ENCODE results near the gene AIG1.
"Not testable (repeated sequence)": the region's sequence is repeated elsewhere in the genome, so short reads cannot be mapped to it uniquely, and the experiment has no call there.

AIG1 gene

DNA sequence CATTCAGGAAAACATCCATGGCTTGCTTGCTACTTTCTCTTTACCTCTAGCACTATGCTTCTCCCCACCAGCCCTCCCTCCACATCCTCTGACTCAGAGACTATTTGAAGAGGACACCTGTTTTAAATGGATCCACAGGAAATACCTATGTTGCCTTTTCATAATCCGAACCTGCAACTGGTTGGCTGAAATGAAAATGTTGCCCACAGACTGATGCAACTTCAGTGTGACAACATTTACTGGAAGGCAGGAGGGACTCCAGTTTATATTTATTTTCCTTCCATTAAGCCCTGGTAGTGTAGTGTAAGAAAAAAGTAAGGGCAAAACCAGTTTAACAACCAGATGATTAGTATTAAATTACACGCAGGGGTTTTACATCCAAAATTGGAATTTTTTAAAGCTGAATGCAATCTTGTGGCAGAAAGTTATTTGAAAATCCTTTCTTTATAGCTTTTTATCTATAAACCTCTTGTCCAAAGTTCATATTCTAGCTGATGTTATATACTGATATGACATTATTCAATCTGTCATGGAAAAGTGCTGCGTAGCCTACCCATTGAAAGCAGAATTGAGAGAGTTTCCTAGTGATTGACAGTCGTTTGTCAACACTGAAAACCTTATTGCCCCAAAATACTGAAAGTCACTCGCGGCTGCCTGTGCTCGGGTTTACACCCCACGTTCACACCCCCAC, 881 bp upstream of the AIG1 start:
- peak; percentile 73 for DNase-seq

DNA sequence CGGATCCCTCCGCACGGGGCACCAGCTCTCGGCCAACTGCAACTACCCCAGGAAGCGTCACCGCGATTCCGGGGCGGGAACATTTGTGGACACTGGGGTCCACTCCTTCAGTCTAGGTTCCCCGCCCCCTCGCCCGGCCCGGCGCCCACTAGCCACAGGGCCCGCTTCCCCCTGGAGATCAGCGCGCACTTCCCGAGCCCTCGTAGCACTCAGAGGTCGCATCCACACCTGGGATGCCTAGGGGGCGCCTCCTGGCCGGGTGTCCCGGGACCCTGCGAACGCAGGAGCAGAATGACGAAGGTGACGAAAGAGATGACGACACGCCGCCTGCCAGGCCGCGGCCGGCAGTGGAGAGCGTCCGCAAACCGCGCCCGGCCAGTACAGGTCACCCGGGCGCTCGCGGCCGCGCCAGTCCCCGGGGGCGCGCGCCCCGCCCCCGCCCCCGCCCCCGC, 309 bp upstream of the AIG1 start:
- peak; percentile 77 for DNase-seq

DNA sequence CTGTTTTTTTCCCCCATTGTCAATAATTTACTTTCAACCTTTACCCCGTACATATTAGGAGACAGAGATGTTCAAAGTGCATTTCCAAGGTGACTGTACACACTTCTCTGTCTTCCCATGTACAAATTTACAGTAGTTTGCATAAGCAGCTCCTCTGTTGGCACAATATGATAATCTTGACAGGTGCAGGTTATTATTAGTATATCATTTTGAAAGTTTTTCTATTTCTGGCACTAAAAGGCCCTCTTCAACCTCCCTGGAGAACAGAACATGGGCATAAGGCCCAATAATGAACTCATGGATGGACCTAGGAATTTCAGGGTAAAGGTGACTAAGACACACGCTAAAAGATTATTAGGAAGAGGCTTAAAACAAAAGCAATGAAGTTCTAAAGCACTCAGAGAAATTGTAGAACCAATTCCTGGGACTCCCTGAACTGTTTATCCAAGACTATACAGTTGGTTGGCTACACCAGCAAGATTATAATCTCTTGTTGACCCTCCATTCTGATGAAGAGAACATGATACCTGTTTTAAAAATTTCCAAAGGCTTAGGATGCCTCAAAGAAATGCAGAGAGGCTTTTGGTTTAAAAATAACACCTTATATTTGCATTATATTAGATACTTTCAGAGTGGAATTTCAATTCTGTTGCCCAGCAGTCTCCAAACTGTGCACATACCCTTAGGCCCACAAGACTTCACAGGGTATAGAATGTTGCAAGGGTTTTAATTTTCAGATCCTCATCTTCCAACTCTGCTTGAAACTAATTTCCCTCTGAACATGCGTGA, 1.1 kb downstream of the AIG1 start:
- no peak for DNase-seq

DNA sequence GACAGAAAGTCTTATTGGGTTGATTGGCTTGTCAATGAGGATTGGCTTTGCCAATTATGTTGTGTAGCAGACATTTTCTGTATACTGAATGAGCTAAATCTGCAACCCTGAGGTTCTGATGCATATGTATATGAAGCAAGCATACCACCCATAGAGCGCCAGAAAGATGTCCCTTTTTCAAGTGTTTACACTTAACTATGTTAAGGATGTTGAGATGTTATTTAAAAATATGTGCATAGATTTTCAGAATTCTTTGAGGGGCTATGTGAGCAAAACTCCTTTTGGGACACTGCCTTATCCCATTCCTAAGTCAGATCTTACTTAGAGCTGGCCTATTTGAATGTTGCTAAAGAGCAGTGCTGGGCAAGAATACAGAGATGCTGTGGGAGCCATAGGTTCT, 1.9 kb downstream of the AIG1 start:
- DNase-seq = no peak

DNA sequence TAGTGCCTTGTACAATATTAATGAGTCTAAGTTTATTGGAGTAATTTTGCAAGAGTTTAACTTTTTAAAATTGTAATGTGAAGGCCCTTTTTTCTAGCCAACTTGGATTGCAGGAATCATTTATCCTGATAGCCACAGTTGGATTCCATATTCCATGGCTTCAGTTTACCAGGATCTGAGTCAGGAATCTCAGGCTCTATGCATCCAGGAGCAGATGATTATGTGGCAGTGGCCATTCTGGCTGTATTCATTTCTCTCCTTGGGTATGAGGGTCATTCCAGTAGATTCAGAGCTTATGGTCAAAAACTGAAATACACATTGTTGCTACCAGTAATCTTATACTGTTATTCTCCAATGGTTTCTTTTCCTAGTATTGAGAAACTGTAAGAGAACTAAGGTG, 2.9 kb downstream of the AIG1 start:
- no peak for DNase-seq

DNA sequence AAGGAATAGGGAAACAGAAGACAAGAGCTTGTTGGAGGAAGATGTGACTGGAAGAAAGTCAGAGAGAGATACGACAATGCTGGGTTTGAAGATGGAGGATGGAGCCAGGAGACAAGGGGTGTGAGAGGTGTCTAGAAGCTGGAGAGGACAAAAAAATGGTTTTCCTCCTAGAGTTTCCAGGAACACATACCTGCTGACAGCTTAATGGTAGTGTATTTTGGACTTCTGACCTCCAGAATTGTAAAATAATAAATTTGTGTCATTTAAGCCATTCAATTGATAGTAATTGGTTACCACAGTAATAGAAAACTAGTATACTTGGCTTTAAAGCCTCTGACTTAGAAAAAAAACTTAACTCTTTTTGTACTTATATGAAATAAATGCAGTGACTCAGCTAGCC, 3.6 kb downstream of the AIG1 start:
- no peak for DNase-seq

DNA sequence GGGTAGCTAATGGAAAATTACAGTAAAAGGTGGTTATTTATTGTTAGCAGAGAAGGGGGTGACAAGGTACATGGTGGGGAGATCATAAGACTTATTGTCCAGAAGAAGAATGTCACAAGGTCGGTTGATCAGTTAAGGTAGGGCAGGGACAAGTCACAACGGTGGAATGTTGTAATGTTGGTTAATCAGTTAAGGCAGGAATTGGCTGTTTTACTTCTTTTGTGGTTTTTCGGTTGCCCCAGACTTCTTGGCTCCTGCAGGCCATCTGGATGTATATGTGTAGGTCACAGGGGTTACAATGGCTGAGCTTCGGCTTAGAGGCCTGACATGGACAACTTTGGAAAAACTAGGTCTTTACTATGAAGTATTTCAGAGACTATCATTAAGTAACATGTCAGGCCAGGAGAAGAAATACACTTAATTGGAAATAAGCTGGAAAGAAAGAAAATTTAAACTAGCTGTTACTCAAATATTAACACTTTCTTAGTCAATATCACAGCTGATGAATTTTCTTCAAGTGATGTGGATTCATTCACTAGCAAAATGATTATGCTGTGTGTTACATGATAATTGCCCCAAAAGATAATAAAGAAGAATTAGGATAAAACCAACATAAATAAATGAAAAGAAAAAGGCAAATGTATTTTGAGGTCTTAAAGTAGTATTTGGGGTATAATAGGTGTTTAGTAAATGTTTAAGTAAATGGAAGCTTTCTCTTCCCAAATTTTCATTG, 4.4 kb downstream of the AIG1 start:
- no peak for DNase-seq

DNA sequence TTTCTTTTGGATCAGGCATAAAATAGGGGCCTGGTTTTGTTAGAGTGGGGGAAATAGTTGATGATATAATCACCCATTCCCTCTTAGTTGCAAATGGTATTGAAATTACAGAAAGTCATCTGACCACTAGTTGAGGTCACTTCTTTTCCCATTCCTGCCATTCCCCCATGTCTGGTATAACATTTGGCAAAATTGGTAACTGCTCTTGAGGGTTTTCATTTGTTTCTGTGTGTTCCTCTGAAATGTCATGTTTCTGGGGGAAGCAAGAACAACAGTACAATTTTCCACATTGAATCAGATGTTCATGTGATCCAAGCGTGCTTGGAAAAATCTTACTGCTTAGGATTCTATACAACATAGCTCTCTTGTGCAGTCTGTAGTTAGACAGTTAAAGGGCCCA, 7.3 kb downstream of the AIG1 start:
- DNase-seq = no peak

DNA sequence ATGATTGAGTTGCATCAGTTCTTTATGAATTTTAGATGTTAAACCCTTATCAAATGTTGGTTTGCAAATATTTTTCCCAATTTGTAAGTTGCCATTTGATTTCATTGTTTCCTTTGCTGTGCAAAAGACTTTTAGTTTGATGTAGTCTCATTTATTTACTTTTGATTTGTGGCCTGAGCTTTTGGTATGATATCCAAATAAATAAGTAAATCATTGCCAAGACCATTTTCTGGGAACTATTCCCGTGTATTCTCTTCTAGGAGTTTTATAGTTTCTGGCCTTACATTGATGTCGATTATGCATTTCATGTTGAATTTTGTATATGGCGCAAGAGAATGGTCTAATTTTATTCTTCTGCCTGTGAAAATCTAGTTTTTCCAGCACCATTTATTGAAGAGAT, 13.4 kb downstream of the AIG1 start:
- DNase-seq = no peak

DNA sequence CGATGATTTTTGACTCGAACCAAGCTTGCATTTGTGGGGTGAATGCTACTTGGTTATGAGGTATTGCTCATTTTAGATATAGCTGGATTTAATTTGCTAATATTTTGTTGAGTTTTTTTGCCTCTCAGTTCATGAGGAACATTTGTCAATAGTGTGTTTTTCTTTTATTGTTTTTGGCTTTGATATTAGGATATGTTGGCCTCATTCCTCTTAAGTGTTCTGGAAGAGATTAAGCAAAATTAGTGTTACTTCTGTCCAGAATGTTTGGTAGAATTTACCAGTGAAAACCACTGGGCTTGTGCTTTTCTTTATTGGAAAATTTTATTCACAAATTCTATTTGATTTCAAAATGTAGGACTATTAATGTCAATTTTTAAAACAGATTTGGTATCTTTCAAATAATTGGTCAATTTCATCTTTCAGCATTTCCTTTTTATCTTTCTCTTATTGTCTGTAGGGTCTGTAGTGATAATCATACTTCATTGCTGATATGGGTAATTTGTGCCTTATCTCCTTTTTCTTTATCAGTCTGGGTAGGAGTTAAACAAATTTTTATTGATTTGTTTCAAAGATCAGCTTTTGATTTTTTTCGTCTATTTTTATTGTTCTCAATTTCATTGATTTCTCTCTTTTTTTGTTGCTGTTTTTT, 14.1 kb downstream of the AIG1 start:
- no peak for DNase-seq

DNA sequence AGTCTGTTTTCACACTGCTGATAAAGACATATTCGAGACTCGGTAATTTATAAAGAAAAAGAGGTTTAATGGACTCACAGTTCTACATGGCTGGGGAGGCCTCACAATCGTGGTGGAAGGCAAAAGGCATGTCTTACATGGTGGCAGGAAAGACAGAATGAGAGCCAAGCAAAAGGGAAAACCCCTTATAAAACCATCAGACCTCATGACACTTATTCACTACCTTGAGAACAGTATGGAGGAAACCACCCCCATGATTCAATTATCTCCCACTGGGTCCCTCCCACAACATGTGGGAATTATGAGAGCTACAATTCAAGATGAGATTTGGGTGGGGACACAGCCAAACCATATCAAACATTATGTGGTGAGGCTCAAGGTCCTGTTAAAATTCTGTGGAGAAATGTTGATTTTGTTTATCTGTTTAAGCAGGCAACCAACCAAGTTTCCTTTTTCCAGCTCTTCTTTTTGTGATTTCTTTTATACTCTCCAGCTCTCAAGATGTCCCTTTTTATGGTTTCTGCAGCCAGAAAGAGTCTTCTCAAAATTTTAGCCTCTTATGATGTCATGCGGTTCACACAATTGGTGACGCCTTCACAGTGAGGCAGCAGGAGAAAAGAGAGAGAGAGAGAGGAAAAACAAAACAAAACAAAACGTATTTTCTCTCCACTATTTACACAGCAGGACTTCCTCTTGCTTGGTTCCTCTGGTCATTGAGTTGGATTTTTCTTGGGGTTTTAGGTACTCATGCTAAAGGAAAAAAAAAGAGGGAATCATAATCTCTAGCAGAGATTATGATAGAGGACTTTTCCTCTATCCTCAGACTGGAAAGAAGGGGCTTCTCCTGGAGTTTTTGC, 18.0 kb downstream of the AIG1 start:
- peak; percentile 9 for DNase-seq

DNA sequence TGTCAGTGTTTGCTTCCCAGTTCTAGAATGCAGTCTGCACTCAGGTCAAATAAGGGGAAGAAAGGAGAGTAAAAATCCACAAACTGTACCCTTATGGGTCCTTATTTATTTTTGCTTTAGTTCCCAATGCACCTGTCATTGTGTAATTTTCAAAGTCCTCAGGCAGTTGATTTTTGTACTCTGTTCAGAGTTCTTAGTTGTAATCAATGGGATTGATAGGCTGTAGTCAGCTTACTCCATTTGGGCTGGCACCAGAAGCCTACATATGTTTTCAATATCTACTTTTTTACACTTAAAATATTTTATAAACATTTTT, 18.6 kb downstream of the AIG1 start:
- no peak for DNase-seq

DNA sequence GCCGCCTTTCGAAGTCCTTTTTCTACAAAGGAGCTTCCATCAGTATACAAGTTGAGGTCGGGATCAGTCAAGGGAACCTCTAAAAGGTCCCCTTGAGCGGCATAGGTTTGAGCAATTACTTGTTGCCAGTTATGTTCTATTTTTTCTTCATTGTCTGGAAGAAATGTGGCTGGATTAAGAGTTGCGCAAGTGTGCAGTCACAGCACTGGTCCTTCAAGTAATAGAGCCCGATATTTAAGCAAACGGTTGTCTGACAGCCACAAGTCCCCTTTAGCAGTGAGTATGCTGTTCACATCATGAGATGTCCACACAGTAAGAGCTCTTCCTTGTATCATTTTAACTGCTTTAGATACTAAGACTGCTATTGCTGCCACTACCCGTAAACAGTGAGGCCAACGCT, 21.6 kb downstream of the AIG1 start:
- not testable (repeated sequence) for DNase-seq

DNA sequence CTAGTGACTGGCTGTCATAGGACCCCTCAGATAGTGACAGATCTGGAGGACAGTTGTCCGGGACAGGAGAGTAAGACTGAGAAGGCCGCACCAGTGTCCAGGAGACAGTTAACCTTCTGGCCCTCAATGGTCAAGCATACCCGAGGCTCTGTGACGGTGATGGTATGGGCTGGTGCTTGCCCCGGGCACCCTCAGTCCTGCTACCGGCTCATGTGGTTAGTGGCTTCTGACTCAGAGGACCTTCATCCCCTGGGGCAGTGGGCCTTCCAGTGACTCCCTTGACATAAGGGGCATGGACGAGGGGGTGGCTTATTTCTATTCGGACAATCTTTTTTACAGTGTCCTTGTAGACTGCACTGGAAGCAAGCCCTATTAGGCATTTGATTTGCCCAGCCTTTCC, 23.3 kb downstream of the AIG1 start:
- DNase-seq = not testable (repeated sequence)

DNA sequence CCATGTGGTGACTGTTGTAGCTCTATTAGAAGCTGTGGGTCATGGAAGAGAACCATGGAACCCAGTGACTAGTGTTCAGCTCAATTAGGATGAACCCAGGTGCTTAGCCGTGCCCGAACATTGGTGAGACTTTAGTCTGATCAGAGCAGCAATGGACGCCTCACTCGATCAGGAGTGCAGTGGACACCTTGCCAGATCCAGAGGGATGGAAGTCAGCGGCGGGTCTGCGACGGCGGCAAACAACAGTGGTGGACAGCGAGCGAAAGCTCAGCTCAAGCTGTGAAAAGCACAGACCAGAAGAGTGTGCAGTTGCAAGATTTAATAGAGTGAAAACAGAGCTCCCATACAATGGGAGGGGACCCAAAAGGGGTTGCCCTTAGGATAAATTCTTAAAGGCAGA, 26.6 kb downstream of the AIG1 start:
- not testable (repeated sequence) for DNase-seq

DNA sequence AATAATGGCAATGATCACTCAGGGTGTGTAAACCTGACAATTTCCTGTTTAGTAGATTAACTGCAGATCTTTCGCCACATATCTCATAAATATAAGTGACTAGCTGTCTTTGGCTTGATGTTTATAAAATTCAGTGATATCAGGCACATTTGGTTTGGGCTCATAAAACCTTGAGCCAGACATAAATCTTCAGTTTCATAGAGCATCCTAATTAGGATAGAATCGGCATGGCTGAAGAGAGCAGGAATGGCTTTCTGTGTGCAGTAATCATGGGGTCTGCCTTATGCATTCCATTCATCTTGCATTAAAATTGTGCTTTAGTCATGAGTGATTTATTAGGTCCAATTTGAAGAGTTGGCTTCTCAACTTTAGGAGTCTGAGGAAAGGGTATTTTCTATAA, 27.2 kb downstream of the AIG1 start:
- DNase-seq = no peak

DNA sequence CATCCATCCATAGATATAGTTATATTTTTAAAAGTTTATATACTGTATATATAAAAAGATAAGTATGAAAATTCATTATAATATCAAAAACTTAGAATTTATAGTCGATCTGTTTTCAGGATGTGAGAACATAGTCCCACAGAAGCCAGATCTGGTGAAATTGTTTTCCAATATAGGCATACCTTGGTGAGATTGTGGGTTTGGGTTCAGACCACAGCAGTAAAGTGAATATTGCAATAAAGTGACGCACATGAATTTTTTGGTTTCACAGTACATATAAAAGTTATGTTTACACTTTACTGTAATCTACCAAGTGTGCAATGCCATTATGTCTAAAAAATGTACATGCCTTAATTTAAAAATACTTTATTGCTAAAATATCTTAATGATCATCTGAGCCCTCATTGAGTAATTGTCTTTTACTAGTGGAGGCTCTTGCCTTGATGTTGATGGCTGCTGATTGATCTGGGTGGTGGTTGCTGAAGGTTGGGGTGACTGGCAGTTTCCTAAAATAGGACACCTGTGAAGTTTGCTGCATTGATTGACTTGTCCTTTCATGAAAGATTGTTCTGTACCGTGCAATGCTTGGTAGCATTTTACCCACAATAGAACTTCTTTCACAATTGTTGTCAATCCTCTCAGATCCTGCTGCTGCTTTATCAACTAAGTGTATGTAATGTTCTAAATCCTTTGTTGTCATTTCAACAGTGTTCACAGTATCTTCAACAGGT, 29.8 kb downstream of the AIG1 start:
- no peak for DNase-seq

DNA sequence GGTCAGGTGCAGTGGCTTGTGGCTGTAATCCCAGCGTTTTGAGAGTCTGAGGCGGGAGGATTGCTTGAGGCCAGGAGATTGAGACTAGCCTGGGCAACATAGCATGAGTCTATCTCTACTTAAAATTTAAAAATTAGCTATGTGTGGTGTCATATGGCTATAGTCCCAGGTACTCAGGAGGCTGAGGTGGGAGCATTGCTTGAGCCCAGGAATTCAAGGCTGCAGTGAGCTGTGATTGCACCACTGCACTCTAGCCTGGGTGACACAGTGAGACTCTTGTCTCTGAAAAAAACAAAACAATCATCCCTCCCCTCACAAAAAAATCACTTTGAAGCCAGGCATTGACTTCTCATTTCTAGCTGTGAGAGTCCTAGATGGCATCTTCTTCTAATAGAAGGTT, 32.1 kb downstream of the AIG1 start:
- DNase-seq = no peak

DNA sequence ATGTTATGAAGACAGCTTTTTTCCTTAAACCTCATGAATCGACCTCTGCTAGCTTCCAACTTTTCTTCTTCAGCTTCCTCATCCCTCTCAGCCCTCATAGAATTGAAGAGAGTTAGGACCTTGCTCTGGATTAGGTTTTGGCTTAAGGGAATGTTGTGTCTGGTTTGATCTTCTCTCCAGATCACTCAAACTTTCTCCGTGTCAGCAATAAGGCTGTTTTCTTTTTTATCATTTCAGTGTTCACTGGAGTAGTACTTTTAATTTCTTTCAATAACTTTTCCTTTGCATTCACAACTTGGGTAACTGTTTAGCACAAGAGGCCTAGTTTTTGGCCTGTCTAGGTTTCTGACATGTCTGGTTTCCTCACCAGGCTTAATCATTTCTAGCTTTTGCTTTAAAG, 32.6 kb downstream of the AIG1 start:
- DNase-seq = no peak

DNA sequence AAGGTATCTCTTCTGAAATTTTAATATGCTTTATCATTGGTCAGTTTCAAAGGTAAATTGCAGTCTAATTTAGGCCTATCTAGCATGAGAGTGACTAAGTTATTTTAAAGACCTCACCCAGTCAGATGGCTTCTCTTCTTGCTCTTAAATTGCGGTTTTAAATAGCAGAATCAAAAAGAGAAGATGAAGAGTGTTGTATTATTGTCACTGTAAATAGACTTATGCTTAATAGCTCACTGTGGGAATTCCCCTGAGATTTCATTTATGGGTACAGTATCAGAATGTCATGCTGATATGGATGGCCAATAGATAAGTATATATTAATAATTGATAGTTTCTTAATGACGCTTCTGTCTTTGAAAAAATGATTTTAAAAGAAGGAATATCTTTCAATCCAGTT, 35.7 kb downstream of the AIG1 start:
- DNase-seq = no peak

DNA sequence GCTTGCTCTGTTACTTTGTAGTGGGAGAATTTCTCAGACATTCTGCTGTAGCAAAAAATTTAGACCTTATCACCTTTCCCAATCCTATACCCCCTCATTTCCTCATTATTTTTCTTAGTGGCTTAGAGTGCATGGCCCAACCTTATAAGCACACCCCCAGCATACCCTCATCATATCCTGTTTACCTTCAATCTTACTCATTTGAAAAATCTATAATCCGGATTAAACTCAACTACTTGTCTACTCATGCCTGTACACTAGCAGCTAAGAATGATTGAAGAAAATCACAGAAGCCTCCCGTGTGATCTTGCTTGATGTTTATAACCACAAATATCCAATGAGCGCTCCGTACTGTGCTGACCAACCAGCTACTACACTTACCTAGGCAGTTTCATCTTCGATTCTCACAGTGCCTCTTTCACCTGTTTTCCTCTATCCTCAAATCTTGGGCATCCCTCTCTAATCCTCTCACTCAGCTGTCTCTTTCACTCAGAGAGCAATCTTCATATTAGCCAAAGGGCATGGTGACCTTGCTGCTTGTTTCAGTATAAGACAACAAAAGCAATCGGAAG, 36.6 kb downstream of the AIG1 start:
- DNase-seq = peak; percentile 5
